ENCODE measurements around the gene XRCC3.
"Not testable (repeated sequence)": the region's sequence is repeated elsewhere in the genome, so short reads cannot be mapped to it uniquely, and the experiment has no call there.

XRCC3 gene

GRCh38 chr14:103656756-103657133 lies 58.5 kb downstream of the XRCC3 start:
- no peak for DNase-seq

- no peak for DNase-seq
These were observed 59.1 kb downstream of the XRCC3 start for GRCh38 chr14:103656031-103656755.

- no peak for DNase-seq
These were observed 60.6 kb downstream of the XRCC3 start for GRCh38 chr14:103654619-103655018.

DNA sequence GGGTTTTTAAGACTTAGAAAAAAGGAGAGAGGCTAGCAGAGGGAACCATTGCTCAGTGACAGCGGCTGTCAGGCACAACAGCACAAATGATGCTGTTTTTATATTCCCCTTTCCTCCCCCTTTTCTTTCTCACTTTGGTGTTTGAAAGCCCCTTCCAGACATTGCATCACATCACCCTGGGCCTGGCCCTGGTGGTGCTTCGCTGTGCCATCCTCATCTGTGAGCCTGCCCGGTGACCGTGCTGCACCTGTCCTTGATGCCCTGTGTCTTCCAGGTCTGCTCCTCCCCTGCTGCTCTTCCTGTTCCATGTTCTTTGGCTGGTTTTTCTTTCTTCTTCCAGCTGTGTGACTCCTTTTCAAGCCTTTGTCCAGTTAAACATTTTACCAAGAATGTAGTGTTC lies 61.4 kb downstream of the XRCC3 start:
- DNase-seq, result no peak

- DNase-seq, result not testable (repeated sequence)
These were observed 61.9 kb downstream of the XRCC3 start for GRCh38 chr14:103653336-103653735.

GRCh38 chr14:103652806-103653205 lies 62.4 kb downstream of the XRCC3 start:
- no peak for DNase-seq

GRCh38 chr14:103651585-103651984 lies 63.7 kb downstream of the XRCC3 start:
- no peak for DNase-seq

DNA sequence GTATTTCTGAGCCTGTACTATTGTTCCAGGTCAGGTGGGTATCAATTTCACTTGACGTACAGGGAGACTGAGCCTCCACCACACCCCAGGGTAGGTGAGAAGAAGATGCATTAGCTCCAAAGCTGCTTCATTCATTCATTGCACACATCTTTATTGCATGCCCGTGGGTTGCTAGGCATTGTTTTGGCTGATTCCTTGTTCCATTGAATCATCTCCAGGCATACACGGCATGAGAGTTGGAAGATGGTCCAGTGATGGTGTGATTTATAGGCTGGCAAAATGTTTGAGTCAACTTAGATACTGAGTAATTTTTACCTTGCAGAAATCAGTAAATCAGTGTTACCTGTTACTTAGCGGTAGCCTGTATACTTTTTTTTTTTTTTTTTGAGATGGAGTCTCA lies 65.0 kb downstream of the XRCC3 start:
- no peak for DNase-seq

GRCh38 chr14:103649001-103649400 lies 66.2 kb downstream of the XRCC3 start:
- DNase-seq, result no peak
